ENCODE results near the gene ADAM22.

- no peak for TF ChIP-seq CTCF (IDR thresholded peaks at IDR 0.05)
- TF ChIP-seq POLR2A (IDR thresholded peaks at IDR 0.05) = no peak
These were observed 183.3 kb downstream of the ADAM22 start for GRCh38 chr7:88117325-88117724.
